SU-DHL-6 (cell line): Measurements from ENCODE around the gene AGAP1.

Experiments
- EZH2phosphoT487 ChIP-seq: fragments of 200-600 bp; sonication (generic), shearing (Covaris generic); conservative IDR thresholded peaks from 2 replicates; pipeline ENCODE4 v1.6.1; 2018; ENCODE audit warnings: mild to moderate bottlenecking, antibody characterized with exemption, low read length, moderate library complexity, mixed read lengths
- TF ChIP-seq, protein P1 (sequence below): fragments of 200-600 bp; sonication (generic); IDR thresholded peaks from one replicate; pipeline ENCODE4 v1.5.1; 2017; ENCODE audit warnings: antibody characterized with exemption, mild to moderate bottlenecking, low read length, moderate library complexity; ENCODE audit not compliant: insufficient read depth, poor library complexity, severe bottlenecking

GRCh38 chr2:235833971-235834620 is 340.3 kb downstream of the AGAP1 start:
- TF ChIP-seq, protein P1, sequence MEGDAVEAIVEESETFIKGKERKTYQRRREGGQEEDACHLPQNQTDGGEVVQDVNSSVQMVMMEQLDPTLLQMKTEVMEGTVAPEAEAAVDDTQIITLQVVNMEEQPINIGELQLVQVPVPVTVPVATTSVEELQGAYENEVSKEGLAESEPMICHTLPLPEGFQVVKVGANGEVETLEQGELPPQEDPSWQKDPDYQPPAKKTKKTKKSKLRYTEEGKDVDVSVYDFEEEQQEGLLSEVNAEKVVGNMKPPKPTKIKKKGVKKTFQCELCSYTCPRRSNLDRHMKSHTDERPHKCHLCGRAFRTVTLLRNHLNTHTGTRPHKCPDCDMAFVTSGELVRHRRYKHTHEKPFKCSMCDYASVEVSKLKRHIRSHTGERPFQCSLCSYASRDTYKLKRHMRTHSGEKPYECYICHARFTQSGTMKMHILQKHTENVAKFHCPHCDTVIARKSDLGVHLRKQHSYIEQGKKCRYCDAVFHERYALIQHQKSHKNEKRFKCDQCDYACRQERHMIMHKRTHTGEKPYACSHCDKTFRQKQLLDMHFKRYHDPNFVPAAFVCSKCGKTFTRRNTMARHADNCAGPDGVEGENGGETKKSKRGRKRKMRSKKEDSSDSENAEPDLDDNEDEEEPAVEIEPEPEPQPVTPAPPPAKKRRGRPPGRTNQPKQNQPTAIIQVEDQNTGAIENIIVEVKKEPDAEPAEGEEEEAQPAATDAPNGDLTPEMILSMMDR = no peak
- no peak for TF ChIP-seq EZH2phosphoT487
